ENCODE results near the gene RAB11FIP4. TPM values are rescaled to one million over a fixed set of nuclear protein-coding genes. Genes with fewer than 3 reads are reported as not detected.

Gene RAB11FIP4
- total RNA-seq, 1 donor = 0.72 TPM

DNA sequence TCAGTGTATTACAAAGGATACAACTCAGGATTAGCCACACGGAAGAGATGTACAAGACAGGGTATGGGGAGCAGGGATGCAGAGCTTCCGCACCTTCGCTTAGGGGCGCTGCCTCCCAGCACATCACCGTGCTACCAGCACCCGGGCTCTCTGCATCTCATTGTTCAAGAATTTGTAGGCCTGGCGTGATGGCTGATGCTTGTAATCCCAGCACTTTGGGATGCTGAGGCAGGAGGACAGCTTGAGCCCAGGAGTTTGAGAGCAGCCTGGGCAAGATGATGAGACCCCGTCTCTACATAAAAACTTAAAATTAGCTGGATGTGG, 43.2 kb downstream of the RAB11FIP4 start:
- Histone ChIP-seq H3K4me2 (ENCODE audit: insufficient read depth, low read length) (no peak overlapping the region), H4K20me1 (ENCODE audit: insufficient read depth, low read length) (no peaks in the 10 kb centered on the region), H3K27me3 (ENCODE audit: insufficient read depth, low read length) (peaks cover 33% of the 10 kb centered on the region), H3K79me2 (ENCODE audit: insufficient read depth, low read length) (no peaks in the 10 kb centered on the region), H3K4me3 (ENCODE audit: insufficient read depth, low read length) (no peak overlapping the region), H3K27ac (ENCODE audit: low read depth, low read length) (no peak overlapping the region), H3K9me3 (ENCODE audit: low read depth, low read length) (no peaks in the 10 kb centered on the region), H2AFZ (ENCODE audit: low read length) (no peak overlapping the region), H3K4me1 (ENCODE audit: insufficient read depth, low read length) (peaks cover 3% of the 10 kb centered on the region), H3K36me3 (ENCODE audit: insufficient read depth, low read length) (no peaks in the 10 kb centered on the region)
- no peak for DNase-seq (ENCODE audit: insufficient read length, low spot score, missing footprints)
- TF ChIP-seq, protein P1, sequence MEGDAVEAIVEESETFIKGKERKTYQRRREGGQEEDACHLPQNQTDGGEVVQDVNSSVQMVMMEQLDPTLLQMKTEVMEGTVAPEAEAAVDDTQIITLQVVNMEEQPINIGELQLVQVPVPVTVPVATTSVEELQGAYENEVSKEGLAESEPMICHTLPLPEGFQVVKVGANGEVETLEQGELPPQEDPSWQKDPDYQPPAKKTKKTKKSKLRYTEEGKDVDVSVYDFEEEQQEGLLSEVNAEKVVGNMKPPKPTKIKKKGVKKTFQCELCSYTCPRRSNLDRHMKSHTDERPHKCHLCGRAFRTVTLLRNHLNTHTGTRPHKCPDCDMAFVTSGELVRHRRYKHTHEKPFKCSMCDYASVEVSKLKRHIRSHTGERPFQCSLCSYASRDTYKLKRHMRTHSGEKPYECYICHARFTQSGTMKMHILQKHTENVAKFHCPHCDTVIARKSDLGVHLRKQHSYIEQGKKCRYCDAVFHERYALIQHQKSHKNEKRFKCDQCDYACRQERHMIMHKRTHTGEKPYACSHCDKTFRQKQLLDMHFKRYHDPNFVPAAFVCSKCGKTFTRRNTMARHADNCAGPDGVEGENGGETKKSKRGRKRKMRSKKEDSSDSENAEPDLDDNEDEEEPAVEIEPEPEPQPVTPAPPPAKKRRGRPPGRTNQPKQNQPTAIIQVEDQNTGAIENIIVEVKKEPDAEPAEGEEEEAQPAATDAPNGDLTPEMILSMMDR (IDR thresholded peaks at IDR 0.05; ENCODE audit: extremely low read depth, low read depth, low read length) = no peak

DNA sequence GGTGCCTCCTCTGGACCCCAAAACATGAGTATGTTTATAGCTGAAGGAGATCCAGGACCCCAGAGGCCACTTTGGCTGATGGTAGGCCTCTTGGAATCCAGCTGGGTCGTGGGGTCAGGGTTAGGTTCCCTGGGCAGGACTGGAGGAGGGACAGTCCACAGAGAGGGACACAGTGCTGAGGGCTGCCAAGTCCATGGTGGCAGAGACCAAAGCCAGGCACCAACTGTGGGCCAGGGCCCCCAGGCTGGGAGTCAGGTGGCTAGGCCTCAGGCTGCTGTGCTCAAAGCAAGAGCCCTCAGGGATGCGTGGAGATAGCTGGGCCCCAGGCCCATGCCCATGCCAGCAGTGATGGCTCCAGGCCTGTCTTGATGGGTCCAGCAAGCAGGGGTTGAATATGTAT, 44.1 kb downstream of the RAB11FIP4 start:
- Histone ChIP-seq H3K4me1 (ENCODE audit: insufficient read depth, low read length) (peaks cover 3% of the 10 kb centered on the region), H2AFZ (ENCODE audit: low read length) (no peak overlapping the region), H3K27ac (ENCODE audit: low read depth, low read length) (no peak overlapping the region), H3K9me3 (ENCODE audit: low read depth, low read length) (no peaks in the 10 kb centered on the region), H3K79me2 (ENCODE audit: insufficient read depth, low read length) (no peaks in the 10 kb centered on the region), H3K4me2 (ENCODE audit: insufficient read depth, low read length) (no peak overlapping the region), H4K20me1 (ENCODE audit: insufficient read depth, low read length) (no peaks in the 10 kb centered on the region), H3K4me3 (ENCODE audit: insufficient read depth, low read length) (no peak overlapping the region), H3K36me3 (ENCODE audit: insufficient read depth, low read length) (no peaks in the 10 kb centered on the region), H3K27me3 (ENCODE audit: insufficient read depth, low read length) (peaks cover 31% of the 10 kb centered on the region)
- TF ChIP-seq, protein P1 (IDR thresholded peaks at IDR 0.05; ENCODE audit: extremely low read depth, low read depth, low read length) = no peak
- no peak for DNase-seq (ENCODE audit: insufficient read length, low spot score, missing footprints)

DNA sequence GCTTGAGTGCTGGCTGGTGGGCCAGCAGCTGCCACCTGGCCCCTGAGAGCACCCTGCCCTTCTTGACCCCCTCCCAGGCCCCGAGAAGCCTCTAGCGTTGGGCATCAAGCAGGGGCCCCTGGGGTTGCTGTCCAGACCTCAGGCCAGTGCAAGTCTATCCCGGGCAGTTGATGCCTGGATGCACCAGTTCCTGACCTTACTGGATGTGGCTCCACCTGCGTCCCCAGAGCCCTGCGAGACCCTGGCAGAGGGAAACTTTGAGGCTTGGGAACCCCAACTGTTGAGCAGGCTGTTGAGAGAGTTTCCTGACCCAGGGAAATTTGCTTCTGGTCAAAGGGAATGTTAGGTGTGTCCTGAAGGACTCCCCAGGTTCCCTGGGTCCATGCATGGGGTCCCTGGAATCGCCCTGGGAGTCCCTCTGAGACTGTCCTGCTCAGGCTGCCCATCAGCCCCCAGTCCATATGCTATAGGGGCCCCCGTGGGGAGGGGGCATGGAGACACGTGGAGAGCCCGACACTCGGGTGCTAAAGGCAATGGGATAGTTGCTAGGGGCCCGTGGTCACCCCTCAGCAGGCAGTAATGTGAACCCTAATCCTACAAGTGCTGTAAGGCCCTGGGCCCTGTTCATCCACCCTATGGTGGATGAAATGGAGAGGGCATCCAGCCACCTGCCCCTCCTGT, 46.4 kb downstream of the RAB11FIP4 start:
- Histone ChIP-seq H3K27ac (ENCODE audit: low read depth, low read length) (no peak overlapping the region), H3K9me3 (ENCODE audit: low read depth, low read length) (no peaks in the 10 kb centered on the region), H3K27me3 (ENCODE audit: insufficient read depth, low read length) (peaks cover 11% of the 10 kb centered on the region), H3K4me1 (ENCODE audit: insufficient read depth, low read length) (peaks cover 3% of the 10 kb centered on the region), H3K4me3 (ENCODE audit: insufficient read depth, low read length) (no peak overlapping the region), H3K4me2 (ENCODE audit: insufficient read depth, low read length) (peak overlapping the region; percentile 21), H3K36me3 (ENCODE audit: insufficient read depth, low read length) (no peaks in the 10 kb centered on the region), H2AFZ (ENCODE audit: low read length) (no peak overlapping the region), H4K20me1 (ENCODE audit: insufficient read depth, low read length) (no peaks in the 10 kb centered on the region), H3K79me2 (ENCODE audit: insufficient read depth, low read length) (no peaks in the 10 kb centered on the region)
- DNase-seq (ENCODE audit: insufficient read length, low spot score, missing footprints) = no peak
- TF ChIP-seq, protein P1 (IDR thresholded peaks at IDR 0.05; ENCODE audit: extremely low read depth, low read depth, low read length) = no peak

DNA sequence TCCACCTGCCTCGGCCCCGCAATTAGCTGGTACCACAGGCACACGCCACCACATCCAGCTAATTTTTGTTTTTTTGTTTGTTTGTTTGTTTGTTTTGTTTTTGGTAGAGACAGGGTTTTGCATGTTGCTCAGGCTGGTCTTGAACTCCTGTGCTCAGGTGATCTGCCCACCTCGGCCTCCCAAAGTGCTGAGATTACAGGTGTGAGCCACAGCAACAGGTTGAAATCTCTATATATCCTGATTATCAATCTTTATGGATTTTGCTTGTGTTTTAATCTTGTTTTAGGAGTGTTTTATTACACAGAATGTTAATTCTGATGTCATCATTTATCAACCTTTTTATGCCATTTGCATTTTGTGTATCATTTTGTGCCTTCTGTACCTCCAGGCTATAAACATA, 48.2 kb downstream of the RAB11FIP4 start:
- Histone ChIP-seq H2AFZ (ENCODE audit: low read length) (no peak overlapping the region), H3K4me1 (ENCODE audit: insufficient read depth, low read length) (peaks cover 12% of the 10 kb centered on the region), H3K27ac (ENCODE audit: low read depth, low read length) (no peak overlapping the region), H3K9me3 (ENCODE audit: low read depth, low read length) (no peaks in the 10 kb centered on the region), H3K36me3 (ENCODE audit: insufficient read depth, low read length) (no peaks in the 10 kb centered on the region), H4K20me1 (ENCODE audit: insufficient read depth, low read length) (no peaks in the 10 kb centered on the region), H3K27me3 (ENCODE audit: insufficient read depth, low read length) (peaks cover 4% of the 10 kb centered on the region), H3K79me2 (ENCODE audit: insufficient read depth, low read length) (no peaks in the 10 kb centered on the region), H3K4me3 (ENCODE audit: insufficient read depth, low read length) (no peak overlapping the region), H3K4me2 (ENCODE audit: insufficient read depth, low read length) (no peak overlapping the region)
- TF ChIP-seq, protein P1 (IDR thresholded peaks at IDR 0.05; ENCODE audit: extremely low read depth, low read depth, low read length) = no peak
- DNase-seq (ENCODE audit: insufficient read length, low spot score, missing footprints) = no peak

Measured in osteoblast (primary cell).